ENCODE measurements around the gene SNX30. TPM values are rescaled to one million over a fixed set of nuclear protein-coding genes. Genes with fewer than 3 reads are reported as not detected.

Gene SNX30
- total and polyA plus RNA-seq, 4 experiments from 2014 or later, result 0.73 to 10.9 (median 7.4) TPM

- POLR2A ChIA-PET (ENCODE audit: partially characterized antibody), result interaction anchor here (0.6 to 5.3 kb wide), 13 partner anchors 9 to 1268 kb away, joined by 3 to 63 read pairs (median 4); partner anchors contain the start of genes HSDL2, INIP, KIAA1958 and PTBP3
- Histone ChIP-seq H3K36me3 (ENCODE audit: insufficient read depth, low read length) (no peaks in the 10 kb centered on the region), H3K27ac (ENCODE audit: low read depth, low read length) (peak overlapping the region; percentile 56), H3K9me3 (ENCODE audit: control insufficient read depth in 1 of 2, low read length in 2 of 2) (no peaks in the 10 kb centered on the region), H3K4me3 (ENCODE audit: low read length in 2 of 2) (peak overlapping the region in 1 of 2 donors; percentile 77), H3K27me3 (ENCODE audit: insufficient read depth, low read length) (no peaks in the 10 kb centered on the region), H3K4me1 (ENCODE audit: insufficient read depth, low read length) (peaks cover 67% of the 10 kb centered on the region)
- intact Hi-C loops (cut with micrococcal nuclease), result loop anchor here (1.0 to 10.0 kb wide), 5 partner anchors 32 to 1116 kb away; partner anchors contain the start of genes DNAJC25, HSDL2, INIP and PTBP3
- Mint-ChIP-seq H3K4me1 (peaks cover 47 to 75% (median 61%) of the 10 kb centered on the region in 4 donors), H3K4me3 (peak overlapping the region in 1 of 8 donors; percentile 54), H3K27ac (no peak overlapping the region), H3K27me3 (no peaks in the 10 kb centered on the region), H3K9me3 (no peaks in the 10 kb centered on the region), H3K36me3 (no peaks in the 10 kb centered on the region)
- DNase-seq, result no peak
- CTCF ChIA-PET (ENCODE audit: partially characterized antibody), result interaction anchor here (1.1 to 1.6 kb wide), 3 partner anchors 32 to 42 kb away, joined by 4 to 7 read pairs (median 5); no protein-coding TSS in a partner anchor
Measured at GRCh38 chr9:112750764-112751055, 150 bp downstream of the SNX30 start.

- H3K36me3 Mint-ChIP-seq, result no peaks in the 10 kb centered on the region
- POLR2A ChIA-PET (ENCODE audit: partially characterized antibody), result interaction anchor here (0.6 to 5.3 kb wide), 13 partner anchors 9 to 1268 kb away, joined by 3 to 63 read pairs (median 4); partner anchors contain the start of genes HSDL2, INIP, KIAA1958 and PTBP3
- Histone ChIP-seq H3K36me3 (ENCODE audit: insufficient read depth, low read length) (no peaks in the 10 kb centered on the region), H3K27ac (ENCODE audit: low read depth, low read length) (peak overlapping the region; percentile 56), H3K27me3 (ENCODE audit: insufficient read depth, low read length) (no peaks in the 10 kb centered on the region), H3K4me1 (ENCODE audit: insufficient read depth, low read length) (peaks cover 72% of the 10 kb centered on the region), H3K9me3 (ENCODE audit: control insufficient read depth in 1 of 2, low read length in 2 of 2) (no peaks in the 10 kb centered on the region), H3K4me3 (ENCODE audit: low read length in 2 of 2) (peak overlapping the region; percentile 57 to 77)
- H3K9me3 Mint-ChIP-seq, result no peaks in the 10 kb centered on the region
- CTCF ChIA-PET (ENCODE audit: partially characterized antibody), result interaction anchor here (1.1 to 1.6 kb wide), 2 partner anchors 32 to 42 kb away, joined by 4 to 7 read pairs; no protein-coding TSS in a partner anchor
- H3K4me1 Mint-ChIP-seq, result peaks cover 52 to 80% (median 66%) of the 10 kb centered on the region in 4 donors
- peak overlapping the region; percentile 85 to 91 (median 89) for H3K4me3 Mint-ChIP-seq
- peak overlapping the region; percentile 43 to 92 (median 87) for H3K27ac Mint-ChIP-seq
- DNase-seq, result peak; percentile 23 to 76 (median 38)
- no peaks in the 10 kb centered on the region for H3K27me3 Mint-ChIP-seq
- intact Hi-C loops (cut with micrococcal nuclease), result loop anchor here (2.0 to 10.0 kb wide), 4 partner anchors 370 to 1116 kb away; partner anchors contain the start of genes DNAJC25, HSDL2 and PTBP3
Measured at GRCh38 chr9:112751056-112751795, 666 bp downstream of the SNX30 start.

GRCh38 chr9:112752334-112753125 is 2.0 kb downstream of the SNX30 start:
- Histone ChIP-seq H3K4me3 (ENCODE audit: low read length in 2 of 2) (no peak overlapping the region), H3K9me3 (ENCODE audit: control insufficient read depth in 1 of 2, low read length in 2 of 2) (no peaks in the 10 kb centered on the region), H3K27ac (ENCODE audit: low read depth, low read length) (no peak overlapping the region), H3K27me3 (ENCODE audit: insufficient read depth, low read length) (no peaks in the 10 kb centered on the region), H3K36me3 (ENCODE audit: insufficient read depth, low read length) (no peaks in the 10 kb centered on the region), H3K4me1 (ENCODE audit: insufficient read depth, low read length) (peaks cover 80% of the 10 kb centered on the region)
- intact Hi-C loops (cut with micrococcal nuclease), result loop anchor here (5.0 to 10.0 kb wide), 3 partner anchors 420 to 1118 kb away; partner anchors contain the start of genes DNAJC25 and PTBP3
- ChIA-PET POLR2A (ENCODE audit: partially characterized antibody) (interaction anchor here (1.5 to 5.3 kb wide), 4 partner anchors 34 to 1269 kb away, joined by 4 to 63 read pairs (median 8); partner anchors contain the start of genes DNAJC25, HSDL2 and INIP), CTCF (ENCODE audit: partially characterized antibody) (interaction anchor here (0.9 kb wide), 1 partner anchor 40 kb away, joined by 4 read pairs; no protein-coding TSS in a partner anchor)
- H3K27ac Mint-ChIP-seq, result peak overlapping the region in 6 of 7 donors; percentile 9 to 92 (median 82)
- no peak for DNase-seq
- peak overlapping the region; percentile 68 to 91 (median 88) for H3K4me3 Mint-ChIP-seq
- H3K4me1 Mint-ChIP-seq, result peaks cover 58 to 84% (median 72%) of the 10 kb centered on the region in 4 donors
- peaks cover 0 to 5% of the 10 kb centered on the region in 2 donors for H3K36me3 Mint-ChIP-seq
- no peaks in the 10 kb centered on the region for H3K9me3 Mint-ChIP-seq
- no peaks in the 10 kb centered on the region for H3K27me3 Mint-ChIP-seq

GRCh38 chr9:112753725-112754124 is 3.2 kb downstream of the SNX30 start:
- Mint-ChIP-seq H3K4me3 (peak overlapping the region in 7 of 8 donors; percentile 33 to 67 (median 49)), H3K27me3 (no peaks in the 10 kb centered on the region), H3K27ac (peak overlapping the region; percentile 3 to 87 (median 70)), H3K9me3 (no peaks in the 10 kb centered on the region), H3K36me3 (peaks cover 0 to 7% of the 10 kb centered on the region in 2 donors), H3K4me1 (peaks cover 61 to 85% (median 72%) of the 10 kb centered on the region in 4 donors)
- peaks cover 74% of the 10 kb centered on the region for H3K4me1 ChIP-seq (ENCODE audit: insufficient read depth, low read length)
- no peak for DNase-seq
- ChIA-PET CTCF (ENCODE audit: partially characterized antibody) (no interaction called here), POLR2A (ENCODE audit: partially characterized antibody) (interaction anchor here (1.5 to 5.3 kb wide), 2 partner anchors 35 to 1122 kb away, joined by 4 to 63 read pairs; partner anchors contain the start of genes DNAJC25 and INIP)
- intact Hi-C loops (cut with micrococcal nuclease), result loop anchor here (1.0 to 10.0 kb wide), 5 partner anchors 35 to 1119 kb away; partner anchors contain the start of genes DNAJC25, INIP and PTBP3
- H3K27ac ChIP-seq (ENCODE audit: low read depth, low read length), result no peak overlapping the region
- no peaks in the 10 kb centered on the region for H3K36me3 ChIP-seq (ENCODE audit: insufficient read depth, low read length)
- H3K27me3 ChIP-seq (ENCODE audit: insufficient read depth, low read length), result no peaks in the 10 kb centered on the region
- H3K9me3 ChIP-seq (ENCODE audit: control insufficient read depth in 1 of 2, low read length in 2 of 2), result no peaks in the 10 kb centered on the region
- H3K4me3 ChIP-seq (ENCODE audit: low read length in 2 of 2), result no peak overlapping the region

- Histone ChIP-seq H3K4me1 (ENCODE audit: insufficient read depth, low read length) (peaks cover 72% of the 10 kb centered on the region), H3K9me3 (ENCODE audit: control insufficient read depth in 1 of 2, low read length in 2 of 2) (no peaks in the 10 kb centered on the region), H3K36me3 (ENCODE audit: insufficient read depth, low read length) (no peaks in the 10 kb centered on the region), H3K4me3 (ENCODE audit: low read length in 2 of 2) (no peak overlapping the region), H3K27ac (ENCODE audit: low read depth, low read length) (no peak overlapping the region), H3K27me3 (ENCODE audit: insufficient read depth, low read length) (no peaks in the 10 kb centered on the region)
- H3K9me3 Mint-ChIP-seq, result no peaks in the 10 kb centered on the region
- H3K27me3 Mint-ChIP-seq, result no peaks in the 10 kb centered on the region
- peaks cover 0 to 12% of the 10 kb centered on the region in 2 donors for H3K36me3 Mint-ChIP-seq
- H3K27ac Mint-ChIP-seq, result peak overlapping the region; percentile 70 to 93 (median 88)
- peaks cover 60 to 83% (median 69%) of the 10 kb centered on the region in 4 donors for H3K4me1 Mint-ChIP-seq
- peak; percentile 66 to 79 (median 71) for DNase-seq
- H3K4me3 Mint-ChIP-seq, result peak overlapping the region; percentile 48 to 84 (median 62)
- ChIA-PET CTCF (ENCODE audit: partially characterized antibody) (no interaction called here), POLR2A (ENCODE audit: partially characterized antibody) (no interaction called here)
- intact Hi-C loops (cut with micrococcal nuclease), result loop anchor here (1.0 to 10.0 kb wide), 5 partner anchors 36 to 1120 kb away; partner anchors contain the start of genes DNAJC25, INIP and PTBP3
Measured at GRCh38 chr9:112754578-112754977, 4.0 kb downstream of the SNX30 start.

- POLR2A ChIA-PET (ENCODE audit: partially characterized antibody), result no interaction called here
- no peaks in the 10 kb centered on the region for H3K9me3 ChIP-seq (ENCODE audit: control insufficient read depth in 1 of 2, low read length in 2 of 2)
Measured at GRCh38 chr9:112755016-112755427, 4.5 kb downstream of the SNX30 start.

More at GRCh38 chr9:112755016-112755427, 4.5 kb downstream of the SNX30 start:
- Histone ChIP-seq H3K36me3 (ENCODE audit: insufficient read depth, low read length) (no peaks in the 10 kb centered on the region), H3K4me3 (ENCODE audit: low read length in 2 of 2) (no peak overlapping the region), H3K27me3 (ENCODE audit: insufficient read depth, low read length) (no peaks in the 10 kb centered on the region), H3K27ac (ENCODE audit: low read depth, low read length) (no peak overlapping the region), H3K4me1 (ENCODE audit: insufficient read depth, low read length) (peaks cover 68% of the 10 kb centered on the region)
- Mint-ChIP-seq H3K9me3 (no peaks in the 10 kb centered on the region), H3K27me3 (no peaks in the 10 kb centered on the region), H3K4me3 (peak overlapping the region; percentile 48 to 84 (median 62)), H3K36me3 (peaks cover 0 to 12% of the 10 kb centered on the region in 2 donors), H3K4me1 (peaks cover 58 to 83% (median 69%) of the 10 kb centered on the region in 4 donors), H3K27ac (peak overlapping the region; percentile 70 to 93 (median 88))
- no peak for DNase-seq
- intact Hi-C loops (cut with micrococcal nuclease), result loop anchor here (10.0 kb wide), 2 partner anchors 830 to 1120 kb away; partner anchors contain the start of gene DNAJC25
- CTCF ChIA-PET (ENCODE audit: partially characterized antibody), result interaction anchor here (1.2 kb wide), 1 partner anchor 38 kb away, joined by 5 read pairs; no protein-coding TSS in a partner anchor

All from CD4-positive, alpha-beta memory T cell (primary cell).